H1 (cell line): ENCODE results near the gene SLC9A3. TPM values are rescaled to one million over a fixed set of nuclear protein-coding genes. Genes with fewer than 3 reads are reported as not detected.

Source experiments
- CTCF ChIA-PET: fragments of 300-600 bp; sonication (Branson Sonifier 250); formaldehyde crosslinking; loops from one replicate; lab custom pipeline; 2021; ENCODE audit not compliant: partially characterized antibody; lab: Charles Lee
- POLR2A ChIA-PET: fragments of 300-600 bp; sonication (Branson Sonifier 250); formaldehyde crosslinking; loops from one replicate; lab custom pipeline; 2021; ENCODE audit warnings: inconsistent platforms; ENCODE audit not compliant: partially characterized antibody; lab: Charles Lee
- DNase-seq, 2 experiments: peaks; one replicate each; pipeline versions ENCODE4 v3.0.0 to v3.0.0-alpha.2; 2010 to 2022; ENCODE audit warnings: low spot score in 2 of 2, low read depth in 1 of 2, mixed read lengths in 1 of 2
- FAIRE-seq: peaks from 2 replicates; lab custom pipeline; 2011; peaks lifted over from hg19 to GRCh38; lab: Jason Lieb, UNC
- H2AFZ ChIP-seq: 2 replicates; pipeline ENCODE4 v1.8.1; 2012; ENCODE audit warnings: low read length, inconsistent platforms
- H2AK5ac ChIP-seq: 2 replicates; pipeline ENCODE4 v1.6.1; 2013; ENCODE audit warnings: low read depth, low read length
- H2BK120ac ChIP-seq: replicated peaks from 2 replicates; pipeline ENCODE3; 2013; ENCODE audit warnings: low read depth, low read length, inconsistent platforms
- H2BK12ac ChIP-seq: 2 replicates; pipeline ENCODE4 v1.6.1; 2013; ENCODE audit warnings: low read depth, low read length
- H2BK15ac ChIP-seq: 2 replicates; pipeline ENCODE4 v1.6.1; 2013; ENCODE audit warnings: low read length
- H2BK20ac ChIP-seq: 2 replicates; pipeline ENCODE4 v1.6.1; 2013; ENCODE audit warnings: low read length
- H2BK5ac ChIP-seq: 2 replicates; pipeline ENCODE4 v1.6.1; 2013; ENCODE audit warnings: low read depth, low read length
- H3K14ac ChIP-seq: 2 replicates; pipeline ENCODE4 v1.6.1; 2013; ENCODE audit warnings: inconsistent platforms; ENCODE audit not compliant: insufficient read length
- H3K18ac ChIP-seq: 2 replicates; pipeline ENCODE4 v1.6.1; 2013; ENCODE audit warnings: low read length; ENCODE audit errors: extremely low read depth
- H3K23ac ChIP-seq: 2 replicates; pipeline ENCODE4 v1.6.1; 2013; ENCODE audit warnings: inconsistent platforms; ENCODE audit not compliant: insufficient read length
- H3K23me2 ChIP-seq: 2 replicates; pipeline ENCODE4 v1.6.1; 2013; ENCODE audit warnings: low read depth, low read length
- H3K27ac ChIP-seq: 2 replicates; pipeline ENCODE4 v1.6.1; 2011; ENCODE audit warnings: low read depth, low read length, inconsistent platforms
- H3K27me3 ChIP-seq, 4 experiments: replicated peaks in 1 of 4; 1 replicate in 1 of 4; 2 replicates in 3 of 4; pipeline versions ENCODE4 v1.6.1 to v1.8.1; 2011 to 2013; ENCODE audit warnings: low read length in 3 of 4, mild to moderate bottlenecking in 3 of 4, inconsistent platforms in 2 of 4, mixed read lengths in 2 of 4, moderate library complexity in 1 of 4; ENCODE audit not compliant: control insufficient read depth in 3 of 4, insufficient read depth in 3 of 4; ENCODE audit errors: extremely low read depth in 1 of 4
- H3K36me3 ChIP-seq, 4 experiments: 2 replicates each; pipeline versions ENCODE4 v1.6.1 to v1.8.1; 2011 to 2013; ENCODE audit warnings: mild to moderate bottlenecking in 4 of 4, low read length in 3 of 4, moderate library complexity in 2 of 4, control low read depth in 1 of 4, inconsistent platforms in 1 of 4; ENCODE audit not compliant: insufficient read depth in 4 of 4, control insufficient read depth in 2 of 4
- H3K4ac ChIP-seq: replicated peaks from 2 replicates; pipeline ENCODE3; 2013; ENCODE audit warnings: low read length, low read depth, mixed read lengths, inconsistent platforms; ENCODE audit not compliant: insufficient read length
- H3K4me1 ChIP-seq, 4 experiments: replicated peaks in 1 of 4; 1 replicate in 1 of 4; 2 replicates in 3 of 4; pipeline versions ENCODE4 v1.6.1 to v1.8.1; 2011 to 2013; ENCODE audit warnings: low read length in 3 of 4, inconsistent platforms in 2 of 4, mixed read lengths in 1 of 4; ENCODE audit not compliant: insufficient read depth in 4 of 4, control insufficient read depth in 3 of 4
- H3K4me2 ChIP-seq, 2 experiments: 2 replicates each; pipeline versions ENCODE4 v1.6.1 to v1.8.1; 2011 to 2013; ENCODE audit warnings: low read depth in 2 of 2, low read length in 2 of 2, control low read depth in 1 of 2, inconsistent platforms in 1 of 2, mild to moderate bottlenecking in 1 of 2; ENCODE audit not compliant: insufficient read depth in 1 of 2
- H3K4me3 ChIP-seq, 4 experiments: fragments of 200-600, 300-600 bp in 1 of 4; sonication (generic), shearing (Covaris generic), sonication (Bioruptor Twin) in 1 of 4; 2 replicates each; pipeline versions ENCODE4 v1.5.1 to v1.8.1; 2011 to 2016; ENCODE audit warnings: low read length in 4 of 4, low read depth in 3 of 4, control low read depth in 2 of 4, inconsistent platforms in 2 of 4, mild to moderate bottlenecking in 2 of 4, mixed read lengths in 1 of 4, moderate library complexity in 1 of 4; ENCODE audit not compliant: insufficient read depth in 2 of 4; ENCODE audit errors: extremely low read depth in 1 of 4
- H3K56ac ChIP-seq: replicated peaks from 2 replicates; pipeline ENCODE3; 2013; ENCODE audit warnings: low read depth, mild to moderate bottlenecking, mixed read lengths, low read length, inconsistent platforms; ENCODE audit not compliant: insufficient read length
- H3K79me1 ChIP-seq: 2 replicates; pipeline ENCODE4 v1.6.1; 2013; ENCODE audit warnings: low read depth, low read length, control low read depth
- H3K79me2 ChIP-seq, 2 experiments: 2 replicates each; pipeline versions ENCODE4 v1.6.1 to v1.8.1; 2012 to 2013; ENCODE audit warnings: low read length in 2 of 2, mild to moderate bottlenecking in 2 of 2, inconsistent platforms in 1 of 2; ENCODE audit not compliant: insufficient read depth in 2 of 2, control insufficient read depth in 1 of 2
- H3K9ac ChIP-seq, 4 experiments: replicated peaks in 1 of 4; 1 replicate in 1 of 4; 2 replicates in 3 of 4; pipeline versions ENCODE4 v1.6.1 to v1.8.1; 2011 to 2013; ENCODE audit warnings: low read depth in 3 of 4, low read length in 3 of 4, control low read depth in 2 of 4, mild to moderate bottlenecking in 2 of 4, moderate library complexity in 2 of 4, inconsistent platforms in 1 of 4; ENCODE audit errors: extremely low read depth in 1 of 4
- H3K9me3 ChIP-seq, 2 experiments: 2 replicates each; pipeline versions ENCODE4 v1.6.1 to v1.8.1; 2012 to 2013; ENCODE audit warnings: mild to moderate bottlenecking in 2 of 2, moderate library complexity in 2 of 2, control low read depth in 1 of 2, inconsistent platforms in 1 of 2, low read depth in 1 of 2, low read length in 1 of 2, mixed read lengths in 1 of 2; ENCODE audit not compliant: insufficient read depth in 2 of 2
- H4K20me1 ChIP-seq, 2 experiments: replicated peaks in 1 of 2; 2 replicates each; pipeline versions ENCODE3 to v1.8.1; 2011 to 2013; ENCODE audit warnings: inconsistent platforms in 2 of 2, low read length in 2 of 2, mild to moderate bottlenecking in 1 of 2; ENCODE audit not compliant: insufficient read depth in 2 of 2, control insufficient read depth in 1 of 2
- H4K5ac ChIP-seq: 2 replicates; pipeline ENCODE4 v1.6.1; 2013; ENCODE audit warnings: low read length, low read depth, mixed read lengths, inconsistent platforms; ENCODE audit not compliant: insufficient read length
- H4K8ac ChIP-seq: 2 replicates; pipeline ENCODE4 v1.8.0; 2013; ENCODE audit warnings: mild to moderate bottlenecking, moderate library complexity, low read length, inconsistent platforms; ENCODE audit not compliant: insufficient read depth; ENCODE audit errors: extremely low read depth
- H4K91ac ChIP-seq: replicated peaks from 2 replicates; pipeline ENCODE3; 2013; ENCODE audit warnings: low read length, mixed read lengths, inconsistent platforms; ENCODE audit not compliant: insufficient read length
- ATF2 ChIP-seq: IDR thresholded peaks from 2 replicates; pipeline ENCODE4 v1.6.1; 2012; ENCODE audit warnings: low read length, inconsistent platforms
- BCL11A ChIP-seq, 2 experiments: IDR thresholded peaks; one replicate each; pipeline ENCODE4 v1.6.1; 2011; ENCODE audit warnings: low read depth in 2 of 2, low read length in 2 of 2, mild to moderate bottlenecking in 2 of 2
- BRCA1 ChIP-seq: IDR thresholded peaks from 2 replicates; pipeline ENCODE4 v1.6.1; 2012; ENCODE audit warnings: low read depth, low read length, improper control_type of control experiment
- CHD1 ChIP-seq: IDR thresholded peaks from 2 replicates; pipeline ENCODE4 v1.6.1; 2012; ENCODE audit warnings: low read depth, low read length, improper control_type of control experiment
- CREB1 ChIP-seq: IDR thresholded peaks from 2 replicates; pipeline ENCODE4 v1.6.1; 2012; ENCODE audit warnings: inconsistent platforms
- RAD21 ChIP-seq, 2 experiments: IDR thresholded peaks in 1 of 2; conservative IDR thresholded peaks in 1 of 2; 2 replicates each; pipeline ENCODE4 v1.6.1; 2011; ENCODE audit warnings: low read depth in 2 of 2, low read length in 2 of 2, improper control_type of control experiment in 1 of 2, inconsistent platforms in 1 of 2, mild to moderate bottlenecking in 1 of 2, moderate library complexity in 1 of 2
- RXRA ChIP-seq: IDR thresholded peaks from 2 replicates; pipeline ENCODE4 v1.6.1; 2011; ENCODE audit warnings: low read depth, mild to moderate bottlenecking, low read length, moderate library complexity; ENCODE audit not compliant: insufficient read depth
- SAP30 ChIP-seq: fragments of 300-600 bp; sonication (generic); IDR thresholded peaks from 2 replicates; pipeline ENCODE4 v1.7.1; 2012; ENCODE audit warnings: low read length, moderate library complexity, mild to moderate bottlenecking, inconsistent platforms; ENCODE audit not compliant: insufficient read depth, insufficient replicate concordance
- TBP ChIP-seq: IDR thresholded peaks from 2 replicates; pipeline ENCODE4 v1.6.1; 2011; ENCODE audit warnings: low read depth, low read length, improper control_type of control experiment
- TCF12 ChIP-seq: IDR thresholded peaks from 2 replicates; pipeline ENCODE4 v1.6.1; 2011; ENCODE audit warnings: low read depth, mild to moderate bottlenecking, low read length
- WGBS, 2 experiments: shearing (Covaris generic) in 1 of 2; methylation state at CpG; one replicate each; pipeline versions ENCODE4 v1.1.6 to v1.1.7; 2013 to 2015; ENCODE audit warnings: low lambda C conversion rate in 2 of 2, mixed read lengths in 2 of 2, inconsistent platforms in 1 of 2, low coverage in 1 of 2, missing lambda C conversion rate in 1 of 2; ENCODE audit not compliant: insufficient replicate concordance in 2 of 2, insufficient coverage in 1 of 2, insufficient read length in 1 of 2; ENCODE audit errors: extremely low coverage in 1 of 2, missing lambda C conversion rate in 1 of 2; 5-methylcytosine and 5-hydroxymethylcytosine counted together
- polyA plus RNA-seq, 7 experiments: library from polyadenylated mRNA; depleted of rRNA in 3 of 7; stranded (reverse) in 5 of 7; unstranded in 2 of 7; fragments of >200 nt in 5 of 7; fragments of 200-250 nt in 2 of 7; gene quantifications; 1 replicate in 5 of 7; 2 replicates in 1 of 7; 4 replicates in 1 of 7; pipeline versions ENCODE4 v1.2.1 to v1.2.3, GENCODE V29; 2011 to 2013; ENCODE audit warnings: missing spikeins in 2 of 7, mixed read lengths in 2 of 7
- total RNA-seq: library from RNA; stranded (reverse); fragmentation: NEBNext Ultra II Directional; extraction: Animal tissue kit (Norgen Biotek cat#: 25700); gene quantifications from 2 replicates; pipeline ENCODE4 v1.2.1, GENCODE V29; 2021

Gene SLC9A3
- total and polyA plus RNA-seq, 2 of the 8 experiments (the other 6 are each of a cell fraction or from before 2014, with no cell fraction given): 0.95 to 1.0 TPM

GRCh38 chr5:489689-490080 lies 34.6 kb downstream of the SLC9A3 start:
- no peak overlapping the region for H3K23ac ChIP-seq
- FAIRE-seq: no peak
- H3K9ac ChIP-seq: no peak overlapping the region
- H3K36me3 ChIP-seq: no peaks in the 10 kb centered on the region
- TF ChIP-seq RXRA: no peak
- no peak for TF ChIP-seq RAD21 (IDR thresholded peaks at IDR 0.05 in 1 of 2, conservative IDR thresholded peaks at IDR 0.05 in 1 of 2; ENCODE audit: low read depth in 2 of 2, low read length in 2 of 2)
- TF ChIP-seq BCL11A (IDR thresholded peaks at IDR 0.05; ENCODE audit: low read depth in 2 of 2, low read length in 2 of 2): no peak
- TF ChIP-seq TBP: no peak
- no peak for TF ChIP-seq ATF2
- TF ChIP-seq SAP30: no peak
- TF ChIP-seq CHD1: no peak
- no peak for TF ChIP-seq TCF12
- no peak for TF ChIP-seq BRCA1
- no peak for TF ChIP-seq CREB1
- TF ChIP-seq, all 59 proteins: peak for 0
- no peak overlapping the region for H3K18ac ChIP-seq
- H3K9me3 ChIP-seq: no peaks in the 10 kb centered on the region
- H3K23me2 ChIP-seq: no peaks in the 10 kb centered on the region
- POLR2A ChIA-PET: no interaction called here
- peaks cover 0 to 18% (median 4%) of the 10 kb centered on the region in 4 experiments; a peak in 4 of 7 replicates for H3K4me1 ChIP-seq
- no peaks in the 10 kb centered on the region for H3K79me1 ChIP-seq
- no peak overlapping the region for H2BK20ac ChIP-seq
- no peak overlapping the region for H3K4me2 ChIP-seq
- peak overlapping the region; percentile 11; the same call in 1 of the 2 replicates for H4K8ac ChIP-seq
- no peak overlapping the region for H2BK12ac ChIP-seq
- CTCF ChIA-PET: no interaction called here
- H2AK5ac ChIP-seq: no peak overlapping the region
- H3K27ac ChIP-seq: no peak overlapping the region
- H3K4ac ChIP-seq: no peak overlapping the region
- H4K91ac ChIP-seq: no peak overlapping the region
- no peak overlapping the region for H4K5ac ChIP-seq
- H3K27me3 ChIP-seq: peaks cover 0 to 23% (median 6%) of the 10 kb centered on the region in 4 experiments; a peak in 6 of 7 replicates
- WGBS, 2 experiments: 89% methylated on average over 21 of the region's 21 CpGs; no CpG with 5 or more reads in 1 of the 2 experiments
- no peak overlapping the region for H2BK15ac ChIP-seq
- no peak for DNase-seq
- H2BK120ac ChIP-seq: no peak overlapping the region
- H3K4me3 ChIP-seq: no peak overlapping the region
- no peaks in the 10 kb centered on the region for H3K79me2 ChIP-seq
- H3K14ac ChIP-seq: no peak overlapping the region
- H3K56ac ChIP-seq: no peak overlapping the region
- H2AFZ ChIP-seq: no peak overlapping the region
- no peak overlapping the region for H2BK5ac ChIP-seq
- H4K20me1 ChIP-seq: no peaks in the 10 kb centered on the region
